HG02943 (cell line): ENCODE measurements around the gene THOC1.
"Not testable (repeated sequence)": the region's sequence is repeated elsewhere in the genome, so short reads cannot be mapped to it uniquely, and the experiment has no call there.

Experiments
- ATAC-seq: cut with Tn5 transposase; IDR thresholded peaks from one replicate; pipeline ENCODE4 v1.9.1; 2021; ENCODE audit warnings: mild to moderate bottlenecking, low read depth, moderate library complexity; ENCODE audit not compliant: unreplicated experiment

The THOC1 gene

GRCh38 chr18:267688-268552 lies at the start of gene THOC1:
Gene THOC1 (minus strand): TSS chr18:268047. CDS start chr18:268019, 28 bp downstream.
- ATAC-seq: peak; percentile 92

DNA sequence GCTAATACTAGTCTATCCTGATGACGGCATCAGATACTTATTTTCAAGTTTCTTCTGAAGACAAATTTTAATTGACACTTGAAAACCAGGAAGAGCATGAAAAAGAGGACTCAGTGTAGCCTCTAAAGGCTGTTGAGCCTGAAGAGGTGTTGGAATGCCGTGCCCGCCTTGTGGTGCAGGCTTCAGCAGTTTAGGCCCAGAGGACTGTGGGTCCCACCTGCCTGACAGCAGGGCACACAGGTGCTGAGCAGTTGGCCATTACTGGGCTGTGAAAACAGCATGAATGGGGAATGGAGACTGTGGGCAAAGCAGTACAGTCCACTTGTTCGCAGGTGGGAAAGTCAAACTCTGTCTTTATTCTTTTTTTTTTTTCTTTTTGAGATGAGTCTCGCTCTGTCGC lies 49.8 kb upstream of the THOC1 start:
- ATAC-seq: no peak

DNA sequence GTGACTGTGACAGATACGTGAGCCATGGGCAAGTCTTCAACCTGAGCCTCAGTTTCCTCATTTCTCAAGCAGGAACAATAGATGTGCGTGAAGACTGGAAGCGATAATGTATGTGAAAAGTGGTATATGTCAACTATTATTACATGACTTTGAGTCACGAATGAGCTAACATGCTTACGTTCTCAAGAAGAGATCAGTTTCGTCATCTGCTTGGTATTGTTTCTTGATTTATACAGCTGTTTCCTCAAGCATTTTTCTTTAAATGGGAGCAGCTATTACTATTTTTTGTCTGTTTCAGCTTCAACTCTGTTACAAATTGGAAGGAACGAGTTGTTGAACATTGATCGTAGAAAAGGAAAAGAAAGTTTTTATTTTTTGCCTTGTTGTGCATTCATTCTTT lies 48.5 kb upstream of the THOC1 start:
- no peak for ATAC-seq

DNA sequence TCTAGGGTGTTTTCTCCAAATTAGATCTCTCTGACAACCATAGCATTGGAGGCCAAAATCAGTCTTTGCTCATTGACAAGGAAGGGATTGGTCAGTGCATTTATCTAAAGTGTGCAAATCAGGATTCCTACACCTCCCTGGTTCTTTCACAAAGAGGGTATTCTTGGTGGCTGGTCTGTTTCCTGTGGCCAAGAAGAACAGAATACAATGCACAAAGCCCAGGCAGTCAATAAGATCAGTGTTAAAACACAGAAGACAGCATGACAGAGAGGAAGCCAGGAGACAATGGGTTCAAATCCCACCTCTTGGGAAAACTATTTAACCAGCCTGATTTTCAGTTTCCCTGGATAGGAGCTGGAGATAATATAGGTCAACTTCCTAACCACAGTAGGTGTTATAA lies 46.1 kb upstream of the THOC1 start:
- ATAC-seq: no peak

DNA sequence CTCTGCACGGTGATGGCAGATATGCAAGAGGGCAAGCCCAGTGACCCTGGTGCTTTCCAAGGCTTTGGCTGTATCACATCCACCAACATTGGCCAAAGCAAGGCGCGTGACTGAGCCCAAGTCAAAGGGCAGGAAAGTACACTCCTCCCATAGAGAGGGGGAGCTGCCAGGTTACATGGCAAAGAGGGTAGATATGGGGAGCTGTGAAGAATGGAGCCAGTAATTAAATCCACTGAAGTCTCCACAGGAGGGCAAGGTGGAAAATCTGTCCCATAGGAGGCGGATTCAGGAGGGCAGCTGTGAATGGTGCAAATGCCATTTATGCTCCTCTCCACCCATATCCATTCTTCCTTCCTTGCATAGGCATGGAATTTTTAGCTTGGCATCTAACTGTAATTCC lies 44.6 kb upstream of the THOC1 start:
- ATAC-seq: no peak

GRCh38 chr18:310042-310441 lies 42.2 kb upstream of the THOC1 start:
- ATAC-seq: no peak

DNA sequence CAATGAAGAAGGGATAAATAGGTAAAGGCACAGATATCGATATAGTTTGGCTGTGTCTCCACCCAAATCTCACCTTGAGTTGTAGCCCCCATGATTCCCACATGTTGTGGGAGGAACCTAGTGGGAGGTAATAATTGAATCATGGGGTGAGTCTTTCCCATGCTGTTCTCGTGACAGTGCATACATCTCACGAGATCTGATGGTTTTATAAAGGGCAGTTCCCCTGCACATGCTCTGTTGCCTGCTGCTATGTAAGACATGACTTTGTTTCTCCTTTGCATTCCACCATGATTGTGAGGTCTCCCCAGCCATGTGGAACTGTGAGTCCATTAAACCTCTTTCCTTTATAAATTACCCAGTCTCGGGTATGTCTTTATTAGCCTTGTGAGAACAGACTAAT lies 40.2 kb upstream of the THOC1 start:
- not testable (repeated sequence) for ATAC-seq

GRCh38 chr18:306608-307255 lies 38.9 kb upstream of the THOC1 start:
- ATAC-seq: no peak

DNA sequence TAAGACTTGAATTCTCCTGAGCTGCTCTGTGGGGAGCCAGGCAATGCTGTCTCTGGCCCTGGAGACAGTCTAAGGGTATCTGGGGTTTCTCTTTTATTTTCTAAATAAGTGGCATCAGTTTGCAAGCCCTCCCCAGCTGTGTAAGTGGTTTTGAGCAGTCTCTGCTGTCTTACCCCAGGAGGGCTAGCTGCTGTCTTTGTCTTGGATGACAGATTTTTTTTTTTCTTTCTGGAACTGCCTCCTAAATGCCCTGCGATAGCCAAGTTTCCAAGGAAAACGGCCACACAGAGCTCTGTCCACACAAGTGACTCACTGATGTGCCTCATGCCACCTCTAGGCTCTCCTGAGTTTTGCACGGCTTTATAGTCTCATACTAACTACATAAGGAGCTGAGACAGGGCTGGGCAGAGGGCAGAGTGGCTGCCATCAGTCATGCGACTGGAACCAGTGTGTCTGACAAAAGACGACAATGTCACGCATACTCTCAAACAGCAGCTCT lies 37.2 kb upstream of the THOC1 start:
- no peak for ATAC-seq

DNA sequence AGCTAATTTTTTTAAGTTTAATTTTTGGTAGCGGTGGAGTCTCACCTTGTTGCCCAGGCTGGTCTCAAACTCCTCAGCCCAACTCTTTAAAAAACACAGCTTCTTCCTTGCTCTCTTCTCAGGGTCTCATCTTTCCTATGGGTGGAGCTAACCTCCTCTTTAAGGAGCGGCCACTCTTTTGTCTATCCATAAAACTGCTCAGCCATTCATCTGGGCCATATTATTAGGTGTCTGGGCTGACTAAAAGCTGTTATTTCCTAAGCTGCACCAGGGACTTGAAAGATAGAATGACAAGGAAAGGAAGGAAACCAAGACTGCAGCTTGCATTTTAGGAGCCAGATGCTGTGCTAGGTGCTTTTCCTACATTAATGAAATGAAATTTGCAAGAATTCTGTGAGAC lies 35.8 kb upstream of the THOC1 start:
- ATAC-seq: no peak

GRCh38 chr18:303011-303410 lies 35.2 kb upstream of the THOC1 start:
- no peak for ATAC-seq

DNA sequence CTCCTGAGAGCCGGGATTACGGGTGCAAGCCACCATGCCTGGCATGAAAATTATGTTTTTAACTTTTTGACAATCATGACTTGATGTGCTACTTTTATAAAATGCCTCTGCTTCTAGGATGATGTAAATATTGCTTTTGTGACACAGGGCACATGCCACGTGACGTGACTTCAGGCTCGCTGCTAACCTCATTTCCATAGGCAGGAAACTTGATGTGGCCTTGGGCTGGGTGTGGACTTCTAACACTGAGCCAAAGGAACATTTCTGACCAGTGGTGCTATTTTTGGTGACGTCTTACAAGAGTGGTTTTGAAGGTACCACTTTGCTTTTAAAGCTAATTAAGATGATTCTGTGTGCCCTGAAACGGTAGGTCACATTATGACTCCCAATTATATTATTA lies 34.2 kb upstream of the THOC1 start:
- ATAC-seq: no peak

DNA sequence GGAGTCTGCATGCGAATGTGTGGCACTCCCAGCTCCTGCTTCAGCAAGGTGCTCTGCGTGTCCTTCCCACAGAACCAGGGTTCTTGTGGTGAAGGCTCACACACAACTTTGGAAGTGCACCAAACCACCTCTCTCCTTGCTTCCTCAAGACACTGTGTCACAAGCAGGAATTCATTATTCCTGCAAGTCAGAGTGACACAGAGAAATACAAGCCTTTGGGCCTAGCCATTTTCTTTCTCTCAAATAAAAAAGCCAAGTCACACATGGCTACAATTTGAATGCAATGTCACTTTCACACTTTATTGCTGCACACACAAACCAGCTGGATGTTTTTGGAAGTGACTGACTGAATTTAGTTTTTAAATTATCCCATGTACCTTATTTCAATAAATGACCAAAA lies 30.1 kb upstream of the THOC1 start:
- no peak for ATAC-seq

- no peak for ATAC-seq
Observed at GRCh38 chr18:295756-296490, 28.1 kb upstream of the THOC1 start.

DNA sequence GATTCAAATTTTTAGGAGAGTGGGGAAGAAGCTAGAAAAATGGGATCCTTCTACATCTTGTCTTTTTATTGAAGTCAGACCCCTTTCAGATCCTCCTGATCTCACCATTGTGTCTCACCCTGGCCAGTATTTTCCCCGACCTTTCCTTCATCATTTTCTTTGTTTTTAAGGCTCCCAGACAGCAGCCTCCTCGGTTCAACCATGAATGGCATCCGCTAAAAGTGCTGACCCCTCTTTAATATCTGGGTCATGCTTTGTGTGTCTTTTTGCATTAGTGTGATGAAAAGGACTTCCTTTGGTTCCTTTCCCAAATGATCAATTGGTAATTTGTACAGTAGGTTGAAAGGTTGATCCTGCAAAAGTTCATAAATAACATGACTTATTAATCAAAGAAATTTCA lies 26.7 kb upstream of the THOC1 start:
- ATAC-seq: no peak

GRCh38 chr18:293536-293935 lies 25.7 kb upstream of the THOC1 start:
- no peak for ATAC-seq

- no peak for ATAC-seq
Observed at GRCh38 chr18:292271-292670, 24.4 kb upstream of the THOC1 start.

- ATAC-seq: not testable (repeated sequence)
Observed at GRCh38 chr18:289970-290369, 22.1 kb upstream of the THOC1 start.

GRCh38 chr18:289026-289425 lies 21.2 kb upstream of the THOC1 start:
- no peak for ATAC-seq

DNA sequence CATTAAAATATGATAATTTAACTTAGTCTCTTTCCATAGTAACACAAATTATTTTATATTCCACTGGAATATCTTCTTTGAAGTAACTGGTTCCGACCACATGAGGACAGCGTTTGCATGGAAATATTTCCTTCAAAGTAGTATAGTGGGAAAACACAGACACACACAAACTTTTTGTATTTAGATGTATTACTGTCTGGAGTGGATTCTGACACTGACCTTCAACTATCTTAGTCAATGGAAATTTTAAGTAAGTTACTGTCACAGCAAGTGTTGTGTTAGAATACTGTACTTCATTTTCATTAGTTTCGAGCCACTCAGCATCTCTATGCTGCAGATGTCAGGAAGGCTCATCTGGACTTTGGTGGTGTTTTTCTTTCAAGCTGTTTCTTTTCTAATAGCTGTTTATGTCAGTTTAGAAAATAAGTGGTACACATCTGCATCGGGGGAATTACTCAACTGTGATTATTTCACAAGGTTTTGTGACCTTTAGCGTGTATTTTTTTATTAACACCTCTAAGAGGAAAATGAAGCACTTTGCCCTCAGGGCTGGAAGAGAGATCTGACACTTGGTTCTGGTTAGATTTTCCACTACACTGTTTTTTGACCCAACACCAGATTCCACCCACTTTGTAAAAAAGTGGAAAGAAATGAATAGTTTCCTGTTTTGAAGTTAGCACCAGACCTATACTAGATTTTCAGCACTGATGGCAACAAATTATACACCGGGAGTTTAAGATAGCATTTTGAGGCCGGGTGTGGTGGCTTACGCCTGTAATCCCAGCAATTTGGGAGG lies 18.9 kb upstream of the THOC1 start:
- ATAC-seq: no peak
